Measurements from ENCODE around the gene RNASEH2C. TPM values are rescaled to one million over a fixed set of nuclear protein-coding genes. Genes with fewer than 3 reads are reported as not detected.

The RNASEH2C gene
- total RNA-seq, 1 experiment from 2014 or later = 76.4 TPM

GRCh38 chr11:65717906-65718305 is 2.7 kb downstream of the RNASEH2C start:
- Histone ChIP-seq H3K36me3 (ENCODE audit: control insufficient read depth, insufficient read depth, low read length) (peaks cover 12% of the 10 kb centered on the region), H3K9me3 (no peaks in the 10 kb centered on the region), H3K4me3 (ENCODE audit: low read depth, low read length) (no peak overlapping the region), H3K4me1 (peaks cover 1% of the 10 kb centered on the region; the same call in 1 of the 2 replicates), H3K27me3 (replicated peaks; ENCODE audit: control insufficient read depth, insufficient read depth, low read length) (no peaks in the 10 kb centered on the region)
- peaks cover 80% of the 10 kb centered on the region for H3K36me3 Mint-ChIP-seq (ENCODE audit: insufficient read depth, unreplicated experiment)
- no peak overlapping the region for H3K27ac Mint-ChIP-seq (ENCODE audit: unreplicated experiment)
- BruUV-seq (replicated peaks) = no TSS peak
- POLR2A ChIA-PET = no interaction called here
- peaks cover 10% of the 10 kb centered on the region for H3K4me1 Mint-ChIP-seq (ENCODE audit: low read depth, unreplicated experiment)
- CTCF ChIA-PET = no interaction called here
- H3K4me3 Mint-ChIP-seq (ENCODE audit: unreplicated experiment) = no peak overlapping the region
- TF ChIP-seq CTCF (IDR thresholded peaks at IDR 0.05; ENCODE audit: insufficient read depth in 1 of 2, low read depth in 1 of 2, low read length in 1 of 2, severe bottlenecking in 1 of 2, unreplicated experiment in 1 of 2) = no peak
- H3K9me3 Mint-ChIP-seq (ENCODE audit: unreplicated experiment) = no peaks in the 10 kb centered on the region
- intact Hi-C loops (cut with micrococcal nuclease; ENCODE audit: unreplicated experiment) = no loop called here
- no peaks in the 10 kb centered on the region for H3K27me3 Mint-ChIP-seq (ENCODE audit: insufficient read depth, unreplicated experiment)
- DNase-seq = no peak

- Mint-ChIP-seq H3K36me3 (ENCODE audit: insufficient read depth, unreplicated experiment) (peaks cover 90% of the 10 kb centered on the region), H3K27me3 (ENCODE audit: insufficient read depth, unreplicated experiment) (no peaks in the 10 kb centered on the region), H3K4me3 (ENCODE audit: unreplicated experiment) (no peak overlapping the region), H3K4me1 (ENCODE audit: low read depth, unreplicated experiment) (peaks cover 15% of the 10 kb centered on the region), H3K27ac (ENCODE audit: unreplicated experiment) (no peak overlapping the region), H3K9me3 (ENCODE audit: unreplicated experiment) (no peaks in the 10 kb centered on the region)
- no TSS peak for BruUV-seq (replicated peaks)
- TF ChIP-seq CTCF (IDR thresholded peaks at IDR 0.05; ENCODE audit: insufficient read depth in 1 of 2, low read depth in 1 of 2, low read length in 1 of 2, severe bottlenecking in 1 of 2, unreplicated experiment in 1 of 2) = no peak
- H3K36me3 ChIP-seq (ENCODE audit: control insufficient read depth, insufficient read depth, low read length) = peaks cover 12% of the 10 kb centered on the region
- intact Hi-C loops (cut with micrococcal nuclease; ENCODE audit: unreplicated experiment) = no loop called here
- no peaks in the 10 kb centered on the region for H3K27me3 ChIP-seq (replicated peaks; ENCODE audit: control insufficient read depth, insufficient read depth, low read length)
- H3K4me3 ChIP-seq (ENCODE audit: low read depth, low read length) = no peak overlapping the region
- ChIA-PET POLR2A (no interaction called here), CTCF (no interaction called here)
- H3K9me3 ChIP-seq = no peaks in the 10 kb centered on the region
- DNase-seq = no peak
- H3K4me1 ChIP-seq = peaks cover 4% of the 10 kb centered on the region; the same call in 1 of the 2 replicates
Observed at GRCh38 chr11:65716774-65717405, 3.7 kb downstream of the RNASEH2C start.

- H3K27me3 Mint-ChIP-seq (ENCODE audit: insufficient read depth, unreplicated experiment) = no peaks in the 10 kb centered on the region
- H3K4me3 Mint-ChIP-seq (ENCODE audit: unreplicated experiment) = no peak overlapping the region
- no peaks in the 10 kb centered on the region for H3K9me3 ChIP-seq
- no peak for TF ChIP-seq CTCF (IDR thresholded peaks at IDR 0.05; ENCODE audit: insufficient read depth in 1 of 2, low read depth in 1 of 2, low read length in 1 of 2, severe bottlenecking in 1 of 2, unreplicated experiment in 1 of 2)
- peaks cover 15% of the 10 kb centered on the region for H3K4me1 Mint-ChIP-seq (ENCODE audit: low read depth, unreplicated experiment)
- H3K27me3 ChIP-seq (replicated peaks; ENCODE audit: control insufficient read depth, insufficient read depth, low read length) = no peaks in the 10 kb centered on the region
- ChIA-PET POLR2A (no interaction called here), CTCF (no interaction called here)
- intact Hi-C loops (cut with micrococcal nuclease; ENCODE audit: unreplicated experiment) = no loop called here
- no peak for DNase-seq
- no peaks in the 10 kb centered on the region for H3K9me3 Mint-ChIP-seq (ENCODE audit: unreplicated experiment)
- no peak overlapping the region for H3K4me3 ChIP-seq (ENCODE audit: low read depth, low read length)
- peaks cover 95% of the 10 kb centered on the region for H3K36me3 Mint-ChIP-seq (ENCODE audit: insufficient read depth, unreplicated experiment)
- peaks cover 12% of the 10 kb centered on the region for H3K36me3 ChIP-seq (ENCODE audit: control insufficient read depth, insufficient read depth, low read length)
- H3K4me1 ChIP-seq = peaks cover 4% of the 10 kb centered on the region; the same call in 1 of the 2 replicates
- BruUV-seq (replicated peaks) = no TSS peak
- H3K27ac Mint-ChIP-seq (ENCODE audit: unreplicated experiment) = no peak overlapping the region
Observed at GRCh38 chr11:65716302-65716701, 4.3 kb downstream of the RNASEH2C start.
